COLO668 (cell line): ENCODE data around the gene SDHC.
"Not testable (repeated sequence)": the region's sequence is repeated elsewhere in the genome, so short reads cannot be mapped to it uniquely, and the experiment has no call there.

Experiments used
- DNase-seq: peaks from one replicate; lab custom pipeline; 2025; ENCODE audit not compliant: unreplicated experiment; lab: John Stamatoyannopoulos, UW

SDHC gene

GRCh38 chr1:161309868-161310267 is 4.3 kb upstream of the SDHC start, which contains the start of gene MPZ:
Gene MPZ, minus strand, starts transcription at chr1:161309968. Its CDS starts 63 bp downstream, at chr1:161309905.
- DNase-seq: no peak

- no peak for DNase-seq
Measured at GRCh38 chr1:161311595-161312181, 2.5 kb upstream of the SDHC start.

GRCh38 chr1:161313554-161314200 is 504 bp upstream of the SDHC start:
- DNase-seq: no peak

GRCh38 chr1:161315841-161316674 is 1.9 kb downstream of the SDHC start:
- DNase-seq: not testable (repeated sequence)

GRCh38 chr1:161324020-161324419 is 9.8 kb downstream of the SDHC start:
- DNase-seq: no peak

GRCh38 chr1:161330346-161330745 is 16.2 kb downstream of the SDHC start:
- DNase-seq: no peak

GRCh38 chr1:161333166-161333565 is 19.0 kb downstream of the SDHC start:
- no peak for DNase-seq

- DNase-seq: no peak
Measured at GRCh38 chr1:161335796-161336195, 21.6 kb downstream of the SDHC start.

GRCh38 chr1:161342177-161342576 is 28.0 kb downstream of the SDHC start:
- no peak for DNase-seq

GRCh38 chr1:161342821-161343220 is 28.6 kb downstream of the SDHC start:
- no peak for DNase-seq

GRCh38 chr1:161350671-161351070 is 36.5 kb downstream of the SDHC start:
- no peak for DNase-seq

- no peak for DNase-seq
Measured at GRCh38 chr1:161351482-161351881, 37.3 kb downstream of the SDHC start.

- DNase-seq: no peak
Measured at GRCh38 chr1:161357073-161357472, 42.9 kb downstream of the SDHC start.

GRCh38 chr1:161359291-161359690 is 45.1 kb downstream of the SDHC start:
- no peak for DNase-seq

GRCh38 chr1:161364332-161364731 is 50.2 kb downstream of the SDHC start:
- no peak for DNase-seq

- no peak for DNase-seq
Measured at GRCh38 chr1:161365207-161365606, 51.0 kb downstream of the SDHC start.

GRCh38 chr1:161367684-161368400 is 53.7 kb downstream of the SDHC start, which contains the start of gene CFAP126:
Gene CFAP126, minus strand, starts transcription at chr1:161367876. Its CDS starts 8 bp downstream, at chr1:161367868.
- DNase-seq: peak; percentile 30

GRCh38 chr1:161373442-161373841 is 59.3 kb downstream of the SDHC start:
- no peak for DNase-seq

- DNase-seq: no peak
Measured at GRCh38 chr1:161374373-161374772, 60.2 kb downstream of the SDHC start.

GRCh38 chr1:161378014-161378413 is 63.8 kb downstream of the SDHC start:
- DNase-seq: no peak

- no peak for DNase-seq
Measured at GRCh38 chr1:161379071-161379470, 64.9 kb downstream of the SDHC start.
